GM18508 (cell line): Measurements from ENCODE around the gene CLCN4.

Experiments
- ATAC-seq: cut with Tn5 transposase; IDR thresholded peaks from one replicate; pipeline ENCODE4 v1.9.1; 2021; ENCODE audit warnings: moderate number of reproducible peaks; ENCODE audit not compliant: insufficient read depth, unreplicated experiment

CLCN4 gene

GRCh38 chrX:10128386-10128785, 28.4 kb upstream of the CLCN4 start:
- no peak for ATAC-seq

GRCh38 chrX:10129229-10129628, 27.5 kb upstream of the CLCN4 start:
- no peak for ATAC-seq

GRCh38 chrX:10130354-10130753, 26.4 kb upstream of the CLCN4 start:
- no peak for ATAC-seq

- no peak for ATAC-seq
These were observed 22.6 kb upstream of the CLCN4 start for GRCh38 chrX:10133980-10134676.

GRCh38 chrX:10134921-10135320, 21.9 kb upstream of the CLCN4 start:
- no peak for ATAC-seq

- ATAC-seq: no peak
These were observed 21.0 kb upstream of the CLCN4 start for GRCh38 chrX:10135561-10136399.

GRCh38 chrX:10138726-10139125, 18.0 kb upstream of the CLCN4 start:
- no peak for ATAC-seq

GRCh38 chrX:10140264-10140663, 16.5 kb upstream of the CLCN4 start:
- no peak for ATAC-seq

- ATAC-seq: no peak
These were observed 14.7 kb upstream of the CLCN4 start for GRCh38 chrX:10142041-10142599.

- no peak for ATAC-seq
These were observed 13.4 kb upstream of the CLCN4 start for GRCh38 chrX:10143071-10143983.

- ATAC-seq: no peak
These were observed 10.4 kb upstream of the CLCN4 start for GRCh38 chrX:10146346-10146745.

GRCh38 chrX:10152086-10152485, 4.7 kb upstream of the CLCN4 start:
- ATAC-seq: no peak

- no peak for ATAC-seq
These were observed 1.6 kb upstream of the CLCN4 start for GRCh38 chrX:10155137-10155536.

- no peak for ATAC-seq
These were observed 212 bp downstream of the CLCN4 start for GRCh38 chrX:10157032-10157341.

GRCh38 chrX:10157543-10157942, 768 bp downstream of the CLCN4 start:
- no peak for ATAC-seq

- ATAC-seq: no peak
These were observed 1.7 kb downstream of the CLCN4 start for GRCh38 chrX:10158279-10159144.

GRCh38 chrX:10159145-10159468, 2.3 kb downstream of the CLCN4 start:
- no peak for ATAC-seq

GRCh38 chrX:10160211-10160610, 3.4 kb downstream of the CLCN4 start:
- no peak for ATAC-seq

- ATAC-seq: no peak
These were observed 6.3 kb downstream of the CLCN4 start for GRCh38 chrX:10163031-10163430.

GRCh38 chrX:10164879-10165278, 8.1 kb downstream of the CLCN4 start:
- no peak for ATAC-seq
